GM12878 (cell line): Measurements from ENCODE around the gene MXRA8. TPM values are rescaled to one million over a fixed set of nuclear protein-coding genes. Genes with fewer than 3 reads are reported as not detected.

Source experiments
- BCLAF1 ChIP-seq: fragments of 450-650 bp; IDR thresholded peaks from 2 replicates; pipeline ENCODE4 v1.6.1; 2017; ENCODE audit warnings: antibody characterized with exemption, mild to moderate bottlenecking, moderate library complexity
- BMI1 ChIP-seq: fragments of 450-650 bp; IDR thresholded peaks from 2 replicates; pipeline ENCODE4 v1.6.1; 2016; ENCODE audit warnings: mild to moderate bottlenecking, moderate library complexity, borderline replicate concordance
- CHD4 ChIP-seq: fragments of 200-600 bp; sonication (generic); IDR thresholded peaks from 2 replicates; pipeline ENCODE4 v1.6.1; 2016; ENCODE audit warnings: mild to moderate bottlenecking
- E2F8 ChIP-seq: fragments of 450-650 bp; IDR thresholded peaks from 2 replicates; pipeline ENCODE4 v1.6.1; 2018; ENCODE audit warnings: mild to moderate bottlenecking, low read depth, moderate library complexity; ENCODE audit not compliant: partially characterized antibody
- EGR1 ChIP-seq, 2 experiments: IDR thresholded peaks; 1 replicate in 1 of 2; 2 replicates in 1 of 2; pipeline ENCODE4 v1.6.1; 2011 to 2012; ENCODE audit warnings: low read depth in 2 of 2, low read length in 2 of 2, borderline replicate concordance in 1 of 2, mild to moderate bottlenecking in 1 of 2, moderate library complexity in 1 of 2
- ETV6 ChIP-seq, 2 experiments: fragments of 450-650 bp in 1 of 2; IDR thresholded peaks in 1 of 2; conservative IDR thresholded peaks in 1 of 2; 2 replicates each; pipeline ENCODE4 v1.6.1; 2014; ENCODE audit warnings: antibody characterized with exemption in 1 of 2, borderline replicate concordance in 1 of 2, low read depth in 1 of 2, mild to moderate bottlenecking in 1 of 2, moderate library complexity in 1 of 2
- FOXK2 ChIP-seq: fragments of 450-650 bp; IDR thresholded peaks from 2 replicates; pipeline ENCODE4 v1.6.1; 2017; ENCODE audit warnings: mild to moderate bottlenecking, moderate library complexity
- HCFC1 ChIP-seq: fragments of 150-350 bp; IDR thresholded peaks from 2 replicates; pipeline ENCODE4 v1.6.1; 2014; ENCODE audit warnings: low read length
- HDAC2 ChIP-seq: fragments of 200-600 bp; sonication (generic); IDR thresholded peaks from 2 replicates; pipeline ENCODE4 v1.6.1; 2017
- HSF1 ChIP-seq: fragments of 150-350 bp; IDR thresholded peaks from 2 replicates; pipeline ENCODE4 v1.6.1; 2014; ENCODE audit warnings: mild to moderate bottlenecking, low read depth, low read length
- IRF3 ChIP-seq: fragments of 450-650 bp; IDR thresholded peaks from 2 replicates; pipeline ENCODE4 v1.6.1; 2014; ENCODE audit warnings: mild to moderate bottlenecking
- KAT2A ChIP-seq: conservative IDR thresholded peaks from 2 replicates; pipeline ENCODE4 v1.6.1; 2011; ENCODE audit warnings: low read depth, low read length; ENCODE audit not compliant: control insufficient read depth
- KLF5 ChIP-seq: fragments of 450-650 bp; IDR thresholded peaks from 2 replicates; pipeline ENCODE4 v1.6.1; 2014; ENCODE audit warnings: mild to moderate bottlenecking; ENCODE audit not compliant: partially characterized antibody
- MTA3 ChIP-seq: IDR thresholded peaks from 2 replicates; pipeline ENCODE4 v1.6.1; 2012; ENCODE audit warnings: low read length, inconsistent platforms, borderline replicate concordance
- NFXL1 ChIP-seq: fragments of 450-650 bp; IDR thresholded peaks from 2 replicates; pipeline ENCODE4 v1.6.1; 2017; ENCODE audit warnings: antibody characterized with exemption, mild to moderate bottlenecking, borderline replicate concordance
- POU2F2 ChIP-seq: IDR thresholded peaks from 3 replicates; pipeline ENCODE4 v1.6.1; 2011; ENCODE audit warnings: low read depth, mild to moderate bottlenecking, low read length, borderline replicate concordance
- RB1 ChIP-seq: fragments of 450-650 bp; formaldehyde crosslinking; IDR thresholded peaks from 2 replicates; pipeline ENCODE4 v1.6.1; 2017; ENCODE audit warnings: mild to moderate bottlenecking, borderline replicate concordance
- SMARCA5 ChIP-seq: fragments of 450-650 bp; IDR thresholded peaks from 2 replicates; pipeline ENCODE4 v1.6.1; 2017; ENCODE audit warnings: mild to moderate bottlenecking
- TARDBP ChIP-seq: IDR thresholded peaks from 2 replicates; pipeline ENCODE4 v1.6.1; 2016; ENCODE audit warnings: borderline replicate concordance
- TCF7 ChIP-seq: IDR thresholded peaks from 2 replicates; pipeline ENCODE4 v1.6.1; 2014; ENCODE audit warnings: antibody characterized with exemption, borderline replicate concordance
- USF1 ChIP-seq: IDR thresholded peaks from 2 replicates; pipeline ENCODE4 v1.6.1; 2011; ENCODE audit warnings: borderline replicate concordance, low read depth, mild to moderate bottlenecking, moderate library complexity, mixed read lengths, low read length; ENCODE audit not compliant: insufficient read depth; ENCODE audit errors: extremely low read length
- polyA plus RNA-seq, 11 experiments: library from polyadenylated mRNA; depleted of rRNA in 4 of 11; unstranded in 6 of 11; stranded (reverse) in 5 of 11; fragments of >200 nt; fragmentation: Nextera tagmentation in 4 of 11; fragmentation: Illumina TruSeq in 1 of 11; extraction: Ambion mirVana in 4 of 11; extraction: Trizol in 1 of 11; gene quantifications; 1 replicate in 1 of 11; 2 replicates in 10 of 11; pipeline versions ENCODE4 v1.2.1 to v1.2.3, GENCODE V29; 2011 to 2016; ENCODE audit warnings: inconsistent platforms in 2 of 11, missing spikeins in 2 of 11, low read depth in 1 of 11
- total RNA-seq, 4 experiments: library from RNA; depleted of rRNA in 3 of 4; stranded (reverse); fragments of >200 nt in 3 of 4; fragmentation: Illumina TruSeq in 1 of 4; extraction: Trizol in 1 of 4; gene quantifications; 2 replicates each; pipeline versions ENCODE4 v1.2.1 to v1.2.3, GENCODE V29; 2013 to 2021

The MXRA8 gene
- total and polyA plus RNA-seq, 10 of the 15 experiments (the other 5 are each of a cell fraction or from before 2014, with no cell fraction given) = 0.11 to 0.54 (median 0.21) TPM; not detected in 6

GRCh38 chr1:1349256-1350012, 8.9 kb downstream of the MXRA8 start, which contains the start of gene DVL1 (continued):
- no peak for TF ChIP-seq IRF3
- peak; percentile 15; the same call in 1 of the 2 replicates for TF ChIP-seq TARDBP
- TF ChIP-seq BMI1 = no peak
- no peak for TF ChIP-seq POU2F2
- no peak for TF ChIP-seq E2F8
- TF ChIP-seq HDAC2 = no peak
- peak; percentile 28; the same call in 1 of the 2 replicates for TF ChIP-seq HCFC1
- TF ChIP-seq TCF7 = no peak
- TF ChIP-seq EGR1 (IDR thresholded peaks at IDR 0.05; ENCODE audit: borderline replicate concordance in 1 of 2, low read depth in 2 of 2, low read length in 2 of 2) = peak; percentile 4 to 50; a peak in 2 of 3 replicates
- no peak for TF ChIP-seq CHD4
- TF ChIP-seq USF1 = no peak
- TF ChIP-seq FOXK2 = no peak
- 0 out of 2 replicates have a peak, but pooled peaks have one; percentile 60 for TF ChIP-seq BCLAF1
- peak; percentile 84; the same call in 1 of the 2 replicates for TF ChIP-seq RB1
- TF ChIP-seq KLF5 = peak; percentile 69
- no peak for TF ChIP-seq NFXL1
- no peak for TF ChIP-seq ETV6 (conservative IDR thresholded peaks at IDR 0.05 in 1 of 2, IDR thresholded peaks at IDR 0.05 in 1 of 2; ENCODE audit: borderline replicate concordance in 1 of 2, low read depth in 1 of 2)
- TF ChIP-seq MTA3 = no peak
- no peak for TF ChIP-seq KAT2A
- TF ChIP-seq HSF1 = no peak
- TF ChIP-seq SMARCA5 = peak; percentile 70
